Keratinocyte (primary cell): ENCODE data around the gene BAIAP2. TPM values are rescaled to one million over a fixed set of nuclear protein-coding genes. Genes with fewer than 3 reads are reported as not detected.

Experiments
- DNase-seq: peaks from one replicate; pipeline ENCODE4 v3.0.0-alpha.2; 2011; ENCODE audit warnings: low read depth, missing footprints, low spot score
- FAIRE-seq: peaks from 2 replicates; lab custom pipeline; 2011; peaks lifted over from hg19 to GRCh38; lab: Jason Lieb, UNC
- H2AFZ ChIP-seq: 2 replicates; pipeline ENCODE4 v1.6.0; 2012; ENCODE audit warnings: low read length, control low read depth, inconsistent platforms; ENCODE audit not compliant: control insufficient read depth
- H3K27ac ChIP-seq: 2 replicates; pipeline ENCODE4 v1.5.1; 2011; ENCODE audit warnings: low read length; ENCODE audit not compliant: control insufficient read depth, insufficient read depth
- H3K27me3 ChIP-seq: 3 replicates; pipeline ENCODE4 v1.6.0; 2011; ENCODE audit warnings: low read length; ENCODE audit not compliant: control insufficient read depth, insufficient read depth; ENCODE audit errors: extremely low read depth
- H3K36me3 ChIP-seq, 2 experiments: 2 replicates in 1 of 2; 3 replicates in 1 of 2; pipeline ENCODE4 v1.5.1; 2011; ENCODE audit warnings: low read length in 2 of 2, mild to moderate bottlenecking in 1 of 2; ENCODE audit not compliant: control insufficient read depth in 2 of 2, insufficient read depth in 2 of 2; ENCODE audit errors: extremely low read depth in 1 of 2
- H3K4me1 ChIP-seq: 3 replicates; pipeline ENCODE4 v1.5.1; 2011; ENCODE audit warnings: low read length; ENCODE audit not compliant: control insufficient read depth, insufficient read depth; ENCODE audit errors: extremely low read depth
- H3K4me2 ChIP-seq: 3 replicates; pipeline ENCODE4 v1.6.0; 2011; ENCODE audit warnings: low read depth, low read length; ENCODE audit not compliant: control insufficient read depth, insufficient read depth; ENCODE audit errors: extremely low read depth
- H3K4me3 ChIP-seq, 3 experiments: fragments of 200-600 bp in 1 of 3; sonication (generic) in 1 of 3; 2 replicates in 2 of 3; 3 replicates in 1 of 3; pipeline ENCODE4 v1.5.1; 2011 to 2016; ENCODE audit warnings: low read length in 3 of 3, mild to moderate bottlenecking in 3 of 3, control low read depth in 2 of 3, inconsistent platforms in 1 of 3, low read depth in 1 of 3, mixed read lengths in 1 of 3, mixed run types in 1 of 3, moderate library complexity in 1 of 3; ENCODE audit not compliant: control insufficient read depth in 2 of 3, insufficient read depth in 2 of 3; ENCODE audit errors: extremely low read depth in 1 of 3
- H3K79me2 ChIP-seq: 2 replicates; pipeline ENCODE4 v1.6.0; 2012; ENCODE audit warnings: low read length; ENCODE audit not compliant: control insufficient read depth, insufficient read depth
- H3K9ac ChIP-seq: 3 replicates; pipeline ENCODE4 v1.6.0; 2011; ENCODE audit warnings: low read length; ENCODE audit not compliant: control insufficient read depth, insufficient read depth; ENCODE audit errors: extremely low read depth
- H3K9me1 ChIP-seq: 3 replicates; pipeline ENCODE4 v1.6.0; 2011; ENCODE audit warnings: low read length; ENCODE audit not compliant: control insufficient read depth, insufficient read depth; ENCODE audit errors: extremely low read depth
- H3K9me3 ChIP-seq: 2 replicates; pipeline ENCODE4 v1.5.1; 2012; ENCODE audit warnings: low read depth, low read length; ENCODE audit not compliant: control insufficient read depth
- H4K20me1 ChIP-seq: 3 replicates; pipeline ENCODE4 v1.6.0; 2011; ENCODE audit warnings: low read length; ENCODE audit not compliant: control insufficient read depth, insufficient read depth; ENCODE audit errors: extremely low read depth
- EZH2 ChIP-seq: IDR thresholded peaks from one replicate; pipeline ENCODE4 v1.6.1; 2012; ENCODE audit warnings: inconsistent platforms, mild to moderate bottlenecking, low read length, moderate library complexity
- dilution Hi-C: fragments of 300-500 bp; cut with MboI; formaldehyde crosslinking; loops from one replicate; pipeline ENCODE4 v1.7.0; 2020; ENCODE audit warnings: low sequenced_read_pairs; ENCODE audit not compliant: extremely low pct_ligation_motif_present
- polyA plus RNA-seq, 5 experiments: library from polyadenylated mRNA; depleted of rRNA in 3 of 5; stranded (reverse) in 3 of 5; stranded (forward) in 1 of 5; unstranded in 1 of 5; fragments of >200 nt; gene quantifications; 1 replicate in 1 of 5; 2 replicates in 3 of 5; 3 replicates in 1 of 5; pipeline versions ENCODE4 v1.2.1 to v1.2.3, GENCODE V29; 2011 to 2012; ENCODE audit warnings: missing spikeins in 2 of 5, low read depth in 1 of 5, low replicate concordance in 1 of 5
- TF ChIP-seq, protein P1 (sequence below), 3 experiments: IDR thresholded peaks in 1 of 3; conservative IDR thresholded peaks in 1 of 3; optimal IDR thresholded peaks in 1 of 3; 2 replicates in 2 of 3; 3 replicates in 1 of 3; pipeline versions ENCODE3 to v1.5.1; 2011; ENCODE audit warnings: low read length in 3 of 3, mild to moderate bottlenecking in 3 of 3, moderate library complexity in 2 of 3, control low read depth in 1 of 3, inconsistent platforms in 1 of 3; ENCODE audit not compliant: insufficient read depth in 2 of 3; ENCODE audit errors: extremely low read depth in 1 of 3

Gene BAIAP2
- polyA plus RNA-seq, 1 donor (not counting 4 experiments of a cell fraction or from before 2014, with no cell fraction given): 56.7 TPM

DNA sequence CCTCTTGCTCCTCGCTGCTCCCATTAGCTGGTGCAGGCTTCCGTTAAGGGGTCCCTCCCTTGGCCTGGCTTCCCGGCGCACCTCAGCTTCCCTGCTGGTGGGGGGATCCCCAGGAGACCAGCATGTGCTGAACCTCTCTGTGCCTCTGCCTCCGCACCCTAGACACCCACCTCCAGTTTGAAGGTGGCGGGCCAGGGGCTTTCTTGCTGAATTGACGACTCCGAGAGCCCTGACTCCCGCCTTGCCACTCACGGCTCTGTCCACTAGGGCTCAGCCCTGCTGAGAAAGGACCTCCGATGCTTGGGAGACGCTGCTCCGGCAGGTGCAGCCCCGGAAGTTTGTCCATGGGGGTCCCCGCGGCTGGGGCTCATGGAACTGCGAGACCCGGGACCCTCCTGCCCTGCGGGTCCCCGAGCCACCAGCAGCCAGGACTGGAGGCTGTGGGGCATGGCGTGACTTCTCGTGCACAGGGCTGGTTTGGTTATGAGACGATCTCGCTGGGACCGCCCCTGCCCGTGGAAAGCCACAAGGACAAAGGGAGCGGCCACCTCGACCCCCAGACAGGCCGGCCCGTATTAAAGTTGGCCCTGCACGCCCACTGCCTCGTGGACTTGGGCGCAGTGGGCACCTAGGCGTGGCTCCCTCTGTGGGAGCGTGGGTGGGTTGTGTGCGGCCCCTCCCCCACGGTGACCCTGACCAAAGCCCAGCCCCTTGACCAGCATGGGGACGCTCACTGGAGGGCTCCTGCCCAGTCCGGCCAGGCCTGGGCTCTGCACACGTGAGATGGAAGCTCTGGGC is 35.2 kb upstream of the BAIAP2 start:
- no peak overlapping the region for H3K4me3 ChIP-seq
- dilution Hi-C loops: no loop called here
- H3K27me3 ChIP-seq: peaks cover 17% of the 10 kb centered on the region
- no peak for DNase-seq
- no peak overlapping the region for H2AFZ ChIP-seq
- no peaks in the 10 kb centered on the region for H3K9me3 ChIP-seq
- no peak for FAIRE-seq
- H3K9ac ChIP-seq: no peak overlapping the region
- no peak for TF ChIP-seq EZH2
- TF ChIP-seq, protein P1, sequence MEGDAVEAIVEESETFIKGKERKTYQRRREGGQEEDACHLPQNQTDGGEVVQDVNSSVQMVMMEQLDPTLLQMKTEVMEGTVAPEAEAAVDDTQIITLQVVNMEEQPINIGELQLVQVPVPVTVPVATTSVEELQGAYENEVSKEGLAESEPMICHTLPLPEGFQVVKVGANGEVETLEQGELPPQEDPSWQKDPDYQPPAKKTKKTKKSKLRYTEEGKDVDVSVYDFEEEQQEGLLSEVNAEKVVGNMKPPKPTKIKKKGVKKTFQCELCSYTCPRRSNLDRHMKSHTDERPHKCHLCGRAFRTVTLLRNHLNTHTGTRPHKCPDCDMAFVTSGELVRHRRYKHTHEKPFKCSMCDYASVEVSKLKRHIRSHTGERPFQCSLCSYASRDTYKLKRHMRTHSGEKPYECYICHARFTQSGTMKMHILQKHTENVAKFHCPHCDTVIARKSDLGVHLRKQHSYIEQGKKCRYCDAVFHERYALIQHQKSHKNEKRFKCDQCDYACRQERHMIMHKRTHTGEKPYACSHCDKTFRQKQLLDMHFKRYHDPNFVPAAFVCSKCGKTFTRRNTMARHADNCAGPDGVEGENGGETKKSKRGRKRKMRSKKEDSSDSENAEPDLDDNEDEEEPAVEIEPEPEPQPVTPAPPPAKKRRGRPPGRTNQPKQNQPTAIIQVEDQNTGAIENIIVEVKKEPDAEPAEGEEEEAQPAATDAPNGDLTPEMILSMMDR (optimal IDR thresholded peaks at IDR 0.05 in 1 of 3, IDR thresholded peaks at IDR 0.05 in 1 of 3, conservative IDR thresholded peaks at IDR 0.05 in 1 of 3; ENCODE audit: extremely low read depth in 1 of 3, insufficient read depth in 2 of 3, low read length in 3 of 3): no peak
- no peak overlapping the region for H3K27ac ChIP-seq
- H3K4me2 ChIP-seq: no peak overlapping the region
- peaks cover 12% of the 10 kb centered on the region for H3K4me1 ChIP-seq
- H3K9me1 ChIP-seq: no peaks in the 10 kb centered on the region
- no peaks in the 10 kb centered on the region for H4K20me1 ChIP-seq
- H3K79me2 ChIP-seq: no peaks in the 10 kb centered on the region
- H3K36me3 ChIP-seq: peaks cover 18 to 24% of the 10 kb centered on the region in 2 experiments

DNA sequence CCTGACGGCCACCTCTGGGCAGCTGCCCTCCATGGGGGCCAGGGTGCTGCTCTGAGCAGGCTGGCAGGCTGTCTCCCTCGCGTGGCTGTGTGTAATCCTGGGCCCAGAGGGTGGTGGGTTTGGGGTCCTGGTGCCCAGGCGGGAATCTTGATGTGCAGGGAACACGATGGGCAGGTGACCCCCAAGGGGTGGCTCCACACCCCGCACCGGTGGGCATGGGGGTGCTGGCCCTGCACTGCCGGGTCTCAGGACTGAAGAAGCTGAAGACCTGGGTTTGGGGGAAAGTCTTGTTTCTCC is 34.7 kb upstream of the BAIAP2 start:
- Histone ChIP-seq H4K20me1 (no peaks in the 10 kb centered on the region), H3K9me1 (no peaks in the 10 kb centered on the region), H3K4me3 (no peak overlapping the region), H3K27me3 (peaks cover 21% of the 10 kb centered on the region), H3K9ac (no peak overlapping the region), H3K9me3 (no peaks in the 10 kb centered on the region), H3K27ac (no peak overlapping the region), H2AFZ (no peak overlapping the region), H3K4me2 (no peak overlapping the region), H3K36me3 (peaks cover 18 to 22% of the 10 kb centered on the region in 2 experiments), H3K4me1 (peaks cover 12% of the 10 kb centered on the region), H3K79me2 (no peaks in the 10 kb centered on the region)
- dilution Hi-C loops: no loop called here
- DNase-seq (no peak), FAIRE-seq (no peak)
- TF ChIP-seq, protein P1 (optimal IDR thresholded peaks at IDR 0.05 in 1 of 3, IDR thresholded peaks at IDR 0.05 in 1 of 3, conservative IDR thresholded peaks at IDR 0.05 in 1 of 3; ENCODE audit: extremely low read depth in 1 of 3, insufficient read depth in 2 of 3, low read length in 3 of 3): no peak
- TF ChIP-seq EZH2: no peak
